Stimulated activated naive CD8-positive, alpha-beta T cell treated with anti-CD3 and anti-CD28 coated beads, Interleukin-15, amount 100 ng/mL, for 72 hours (primary cell): ENCODE data around the gene OXNAD1.
"Not testable (repeated sequence)": the region's sequence is repeated elsewhere in the genome, so short reads cannot be mapped to it uniquely, and the experiment has no call there.

ENCODE experiments used
- ATAC-seq: fragments of 150-1000 bp; cut with Tn5 transposase; 2 replicates; pipeline ENCODE4 v1.10.0; 2021; ENCODE audit warnings: mild to moderate bottlenecking, moderate library complexity
- DNase-seq, 2 donors: peaks; one replicate each; pipeline ENCODE4 v3.0.0; 2021 to 2022
- H3K27ac Mint-ChIP-seq, 2 donors: one replicate each; pipeline ENCODE4 v1.8.0; 2022; ENCODE audit warnings: mild to moderate bottlenecking in 2 of 2, mixed read lengths in 2 of 2, moderate library complexity in 2 of 2
- H3K27me3 Mint-ChIP-seq: one replicate; pipeline ENCODE4 v1.8.0; 2022; ENCODE audit warnings: mixed read lengths
- H3K4me1 Mint-ChIP-seq: one replicate; pipeline ENCODE4 v1.8.0; 2022; ENCODE audit warnings: mild to moderate bottlenecking, mixed read lengths
- H3K4me3 Mint-ChIP-seq, 2 donors: one replicate each; pipeline ENCODE4 v1.8.0; 2022; ENCODE audit warnings: mild to moderate bottlenecking in 2 of 2, mixed read lengths in 2 of 2, moderate library complexity in 1 of 2
- H3K9me3 Mint-ChIP-seq, 2 donors: one replicate each; pipeline ENCODE4 v1.8.0; 2022; ENCODE audit warnings: mixed read lengths in 2 of 2

OXNAD1 gene

DNA sequence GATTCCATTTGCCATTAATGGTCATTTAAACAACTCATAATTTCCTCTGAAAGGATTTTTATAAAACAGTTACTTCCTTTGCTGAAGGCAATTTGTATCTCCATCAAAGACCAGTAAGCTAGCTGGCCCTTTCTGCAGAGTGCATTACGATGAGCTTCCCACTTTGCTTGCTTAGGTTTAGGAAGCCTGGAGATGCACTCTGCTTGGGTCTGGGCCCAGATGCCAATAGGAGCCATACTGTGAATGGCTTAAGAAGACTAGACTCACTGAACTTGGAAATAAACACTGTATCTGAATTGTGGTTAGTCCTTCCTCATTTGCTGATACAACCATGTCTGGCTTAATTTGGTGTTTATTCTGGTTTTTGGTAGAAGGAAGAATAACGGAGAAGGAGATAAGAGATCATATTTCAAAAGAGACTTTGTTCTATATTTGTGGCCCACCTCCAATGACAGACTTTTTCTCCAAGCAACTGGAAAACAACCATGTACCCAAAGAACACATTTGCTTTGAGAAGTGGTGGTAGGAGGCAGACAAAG, 38.1 kb downstream of the OXNAD1 start:
- peaks cover 0 to 5% of the 10 kb centered on the region in 2 donors for H3K9me3 Mint-ChIP-seq
- ATAC-seq (no peak), DNase-seq (no peak)
- H3K4me1 Mint-ChIP-seq, result peaks cover 91% of the 10 kb centered on the region
- H3K4me3 Mint-ChIP-seq, result peak overlapping the region; percentile 73 to 80
- H3K27me3 Mint-ChIP-seq, result no peaks in the 10 kb centered on the region
- peak overlapping the region in 1 of 2 donors; percentile 83 for H3K27ac Mint-ChIP-seq

DNA sequence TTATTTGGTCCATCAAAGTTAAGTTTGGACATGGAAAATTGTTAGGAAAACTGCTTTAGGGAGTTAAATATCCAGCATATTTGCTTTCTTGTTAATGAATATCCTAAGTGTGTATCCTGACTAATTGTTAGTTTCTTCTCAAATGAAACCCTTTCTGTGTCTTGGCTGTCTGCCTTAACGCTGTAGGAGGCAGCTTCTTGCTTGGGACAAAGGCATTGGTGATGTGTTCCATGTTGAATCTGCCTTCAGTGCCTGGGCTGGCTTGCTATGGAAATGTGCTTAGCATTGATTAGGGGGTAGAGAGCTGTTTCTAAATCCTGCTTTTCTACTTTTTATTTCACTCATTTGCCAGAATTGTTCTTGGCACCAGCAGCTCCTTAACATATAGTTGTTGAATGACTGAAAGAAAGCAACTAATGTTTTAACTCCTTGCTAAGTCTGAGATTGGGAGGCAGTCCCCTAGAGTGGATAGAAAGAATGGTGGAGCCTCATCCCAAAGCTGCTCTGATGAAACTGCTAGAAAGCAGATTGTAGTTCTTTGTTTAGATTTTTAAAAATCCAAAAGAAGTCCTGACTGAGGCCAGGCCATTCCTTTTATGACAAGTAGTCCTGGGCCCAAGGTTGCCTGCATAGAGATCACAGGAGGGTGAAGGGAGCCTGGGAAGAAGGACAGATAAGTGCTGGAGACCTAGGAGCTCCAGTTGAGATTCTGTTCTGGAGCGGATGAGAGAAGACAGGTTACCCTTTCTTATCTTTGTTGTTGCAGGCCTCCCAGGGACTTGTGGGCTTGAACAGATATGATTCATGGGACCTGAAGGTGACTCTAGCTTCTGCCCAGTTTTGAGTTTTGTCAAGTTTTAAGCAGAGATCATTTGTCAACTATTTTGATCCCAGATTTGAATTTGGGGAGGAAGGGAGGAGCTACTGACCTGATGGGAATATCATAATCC, 39.3 kb downstream of the OXNAD1 start:
- Mint-ChIP-seq H3K27me3 (no peaks in the 10 kb centered on the region), H3K27ac (peak overlapping the region; percentile 90 to 93), H3K9me3 (peaks cover 0 to 5% of the 10 kb centered on the region in 2 donors), H3K4me3 (peak overlapping the region; percentile 63 to 80), H3K4me1 (peaks cover 91% of the 10 kb centered on the region)
- ATAC-seq (peak; percentile 49), DNase-seq (no peak)

DNA sequence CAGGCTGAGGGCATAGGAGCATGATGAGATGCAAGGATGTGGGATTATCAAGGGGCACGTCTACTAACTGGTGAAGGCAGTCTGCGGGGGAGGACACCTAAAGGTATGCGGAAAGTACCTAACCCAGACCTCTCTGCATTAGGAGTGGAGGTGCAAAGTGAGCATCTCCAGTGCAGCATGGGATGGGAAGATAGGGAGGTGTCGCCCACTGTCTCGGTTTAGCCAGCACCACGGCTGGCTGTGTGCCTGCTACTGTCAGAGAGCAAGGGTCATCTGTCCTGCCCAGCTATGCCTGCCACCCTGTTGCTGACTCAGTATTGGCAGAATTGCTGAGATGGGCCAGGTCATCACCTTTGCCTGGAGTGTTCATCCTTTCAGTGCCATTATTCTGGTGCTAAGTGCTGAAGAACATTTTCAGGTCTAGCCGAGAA, 40.1 kb downstream of the OXNAD1 start:
- ATAC-seq (peak; percentile 73), DNase-seq (peak; percentile 49 to 76)
- Mint-ChIP-seq H3K27me3 (no peaks in the 10 kb centered on the region), H3K9me3 (peaks cover 0 to 5% of the 10 kb centered on the region in 2 donors), H3K4me3 (peak overlapping the region; percentile 63 to 80), H3K27ac (peak overlapping the region; percentile 90 to 93), H3K4me1 (peaks cover 90% of the 10 kb centered on the region)

DNA sequence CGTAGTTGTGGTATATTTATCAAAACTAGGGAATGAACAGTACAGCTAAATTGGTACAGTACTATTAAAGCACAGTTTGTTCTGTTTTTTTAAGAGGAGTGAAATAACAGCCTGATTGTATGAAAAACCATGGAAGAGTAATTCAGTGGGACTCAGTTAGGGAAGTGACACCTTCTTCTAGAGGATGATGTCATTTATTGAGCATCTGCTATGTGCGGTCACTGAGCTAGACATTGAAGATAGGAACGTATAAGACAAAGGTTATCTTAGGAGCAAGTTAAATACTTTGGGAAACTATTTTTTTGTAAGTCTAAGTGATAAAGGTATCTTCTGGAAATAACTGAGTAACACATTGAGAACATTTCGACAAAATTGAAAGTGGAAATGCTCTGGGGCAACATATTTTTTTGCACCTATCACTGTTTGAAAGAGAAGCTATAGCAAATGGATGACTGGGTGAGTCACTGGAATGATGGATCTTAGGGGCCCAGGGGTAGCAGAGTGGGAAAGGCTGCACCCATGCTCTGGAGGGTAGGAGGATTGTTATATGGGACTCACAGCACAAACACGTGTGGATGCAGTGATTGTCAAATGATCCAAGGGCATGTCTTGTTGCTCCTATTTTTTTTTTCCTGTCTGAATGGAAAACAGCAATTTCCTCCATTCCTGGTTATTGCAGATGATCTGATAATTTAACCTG, 43.0 kb downstream of the OXNAD1 start:
- Mint-ChIP-seq H3K27ac (peak overlapping the region; percentile 79 to 90), H3K27me3 (no peaks in the 10 kb centered on the region), H3K4me1 (peaks cover 91% of the 10 kb centered on the region), H3K9me3 (peaks cover 0 to 5% of the 10 kb centered on the region in 2 donors), H3K4me3 (peak overlapping the region; percentile 62 to 73)
- no peak for ATAC-seq
- DNase-seq, result no peak

DNA sequence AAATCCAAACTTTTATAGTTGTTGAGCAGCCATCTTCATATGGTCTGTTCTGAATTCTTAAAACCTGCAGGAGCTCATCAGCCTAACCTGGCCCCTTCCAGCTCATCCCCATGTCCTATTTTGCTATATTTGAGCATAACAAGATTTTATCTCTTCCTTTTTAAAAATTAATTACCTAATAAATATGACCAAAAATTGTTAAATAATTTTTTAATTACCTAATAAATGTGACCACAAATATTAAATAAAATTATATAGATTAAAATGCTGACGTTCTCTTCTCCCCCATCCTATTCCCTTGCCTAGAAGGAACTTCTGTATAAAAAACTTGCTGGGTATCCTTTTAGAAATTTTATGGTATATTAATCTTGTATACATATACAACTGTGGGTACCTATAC, 43.7 kb downstream of the OXNAD1 start:
- H3K4me3 Mint-ChIP-seq, result peak overlapping the region in 1 of 2 donors; percentile 62

DNA sequence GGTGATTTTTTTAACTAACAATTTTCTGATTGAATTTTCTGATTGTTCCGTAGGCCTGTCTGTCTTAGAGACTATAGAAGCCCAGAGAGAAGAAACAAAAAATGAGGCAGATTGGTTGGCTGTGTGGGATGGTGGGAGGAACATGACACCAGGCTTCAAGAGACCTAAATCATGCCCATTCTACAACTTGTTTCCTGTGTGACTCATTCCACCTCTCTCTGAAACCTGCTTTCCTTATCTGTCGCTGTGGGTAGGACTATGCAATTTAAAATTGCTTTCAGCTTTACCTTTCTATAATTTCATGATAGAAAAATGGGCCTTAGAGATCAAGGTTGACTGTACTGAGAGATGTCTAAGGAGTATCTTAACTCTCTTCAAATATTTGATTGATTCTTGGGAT, 44.5 kb downstream of the OXNAD1 start:
- H3K27me3 Mint-ChIP-seq, result no peaks in the 10 kb centered on the region
- peak; percentile 84 for ATAC-seq
- H3K4me1 Mint-ChIP-seq, result peaks cover 95% of the 10 kb centered on the region
- DNase-seq, result peak; percentile 55 to 65
- H3K4me3 Mint-ChIP-seq, result peak overlapping the region; percentile 58 to 65
- H3K27ac Mint-ChIP-seq, result peak overlapping the region; percentile 28 to 77
- H3K9me3 Mint-ChIP-seq, result peaks cover 0 to 5% of the 10 kb centered on the region in 2 donors

More for the DNA sequence above, 43.7 kb downstream of the OXNAD1 start:
- Mint-ChIP-seq H3K9me3 (peaks cover 0 to 5% of the 10 kb centered on the region in 2 donors), H3K4me1 (peaks cover 92% of the 10 kb centered on the region), H3K27me3 (no peaks in the 10 kb centered on the region), H3K27ac (peak overlapping the region in 1 of 2 donors; percentile 55)
- ATAC-seq (no peak), DNase-seq (no peak)

DNA sequence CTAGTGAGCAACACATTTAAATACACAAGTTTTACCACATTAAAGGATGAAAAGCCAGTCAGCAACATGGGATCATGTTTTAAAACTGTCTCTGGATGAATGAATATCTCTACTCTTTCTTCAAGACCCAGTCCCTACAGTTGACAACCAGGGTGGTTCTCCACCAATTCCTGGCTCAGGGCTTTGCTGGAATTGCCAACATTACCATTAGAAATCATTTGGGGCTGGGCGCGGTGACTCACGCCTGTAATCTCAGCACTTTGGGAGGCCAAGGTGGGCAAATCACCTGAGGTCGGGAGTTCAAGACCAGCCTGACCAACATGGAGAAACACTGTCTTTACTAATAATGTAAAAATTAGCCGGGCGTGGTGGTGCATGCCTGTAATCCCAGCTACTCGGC, 45.5 kb downstream of the OXNAD1 start:
- peak overlapping the region; percentile 58 to 65 for H3K4me3 Mint-ChIP-seq
- peak overlapping the region; percentile 28 to 77 for H3K27ac Mint-ChIP-seq
- H3K4me1 Mint-ChIP-seq, result peaks cover 95% of the 10 kb centered on the region
- H3K9me3 Mint-ChIP-seq, DNase-seq, ATAC-seq, H3K27me3 Mint-ChIP-seq: not testable (repeated sequence)

DNA sequence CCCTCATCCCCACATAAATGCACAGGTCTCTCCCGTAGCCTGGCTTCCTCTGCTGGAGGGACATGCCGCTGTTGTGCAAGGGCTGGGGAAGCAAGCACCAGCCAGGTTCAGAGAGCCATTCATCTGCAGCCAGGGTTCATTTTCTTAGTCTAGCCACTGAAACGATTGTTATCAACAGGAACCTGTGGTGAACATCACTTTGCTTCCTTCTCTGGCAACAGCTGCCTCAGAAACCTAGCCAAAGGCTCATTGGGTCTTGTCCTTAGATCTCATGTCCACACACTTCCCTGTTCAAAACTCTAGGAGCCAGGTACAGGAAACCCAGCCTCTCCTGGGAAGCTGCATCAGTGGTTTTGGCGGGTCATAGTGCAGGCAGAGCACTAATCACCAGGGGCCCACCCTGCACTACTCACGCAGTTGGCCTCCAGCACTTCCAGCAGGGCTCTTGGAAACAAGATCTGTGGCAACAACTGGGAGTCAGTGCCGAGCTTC, 47.0 kb downstream of the OXNAD1 start:
- Mint-ChIP-seq H3K4me1 (peaks cover 95% of the 10 kb centered on the region), H3K4me3 (peak overlapping the region; percentile 60 to 73), H3K9me3 (peaks cover 0 to 5% of the 10 kb centered on the region in 2 donors), H3K27ac (peak overlapping the region; percentile 17 to 89), H3K27me3 (no peaks in the 10 kb centered on the region)
- DNase-seq (peak; percentile 55 to 57), ATAC-seq (peak; percentile 64)

DNA sequence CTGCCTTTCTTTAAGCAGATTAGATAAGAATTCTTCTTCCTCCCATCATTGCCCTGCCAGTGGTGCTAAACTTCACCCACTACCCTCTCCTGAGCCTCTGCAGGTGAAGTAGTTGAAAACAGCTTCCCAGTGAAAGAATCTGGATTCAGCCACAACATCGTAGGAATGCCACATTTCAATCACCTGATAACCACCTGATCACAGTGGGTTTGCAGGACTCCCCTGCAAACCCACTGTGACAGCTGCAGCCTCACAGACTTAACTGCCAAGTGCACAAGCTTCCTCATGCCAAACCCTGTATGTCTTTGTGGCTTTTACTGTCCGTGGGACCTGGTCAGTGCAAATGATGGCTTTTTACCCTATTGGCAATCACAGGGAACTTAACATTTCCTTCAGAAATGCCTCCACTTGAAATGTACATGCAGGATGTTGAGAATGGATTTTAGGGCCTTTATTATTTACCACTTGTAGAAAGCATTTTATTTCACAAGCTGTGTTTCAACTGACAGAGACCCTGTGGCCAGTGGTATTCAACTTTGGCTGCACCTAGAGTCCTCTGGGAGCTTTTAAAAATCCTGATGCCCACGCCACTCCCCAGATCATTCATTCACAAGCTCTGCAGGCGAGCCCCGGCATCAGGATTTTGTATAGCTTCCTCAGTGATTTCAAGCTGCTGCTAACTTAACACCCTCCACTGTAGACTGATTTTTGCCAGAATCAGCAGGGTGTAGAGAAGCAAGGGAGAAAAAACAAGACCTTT, 49.1 kb downstream of the OXNAD1 start:
- Mint-ChIP-seq H3K9me3 (no peaks in the 10 kb centered on the region), H3K27me3 (no peaks in the 10 kb centered on the region), H3K4me3 (peak overlapping the region in 1 of 2 donors; percentile 29), H3K27ac (peak overlapping the region; percentile 46 to 93), H3K4me1 (peaks cover 95% of the 10 kb centered on the region)
- ATAC-seq (no peak), DNase-seq (no peak)

DNA sequence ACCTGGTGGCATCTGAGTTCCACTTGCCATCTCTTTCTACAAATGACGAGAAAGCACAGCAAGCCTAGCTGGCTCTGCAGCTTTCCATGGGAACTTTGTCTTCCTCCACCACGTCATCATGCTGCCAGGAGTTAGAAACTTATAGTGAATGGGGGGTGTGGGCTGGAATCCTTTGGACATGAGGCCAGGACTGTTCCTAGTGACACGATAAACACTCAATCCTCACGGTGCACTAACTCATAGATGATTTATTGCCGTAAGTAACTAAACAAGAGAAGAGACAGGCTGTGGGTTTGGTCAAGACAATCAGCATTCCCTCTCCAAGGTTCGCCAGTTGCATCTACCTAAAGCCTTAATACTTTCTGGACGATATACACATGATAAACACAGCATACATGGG, 50.6 kb downstream of the OXNAD1 start:
- H3K4me1 Mint-ChIP-seq, result peaks cover 96% of the 10 kb centered on the region
- no peak for ATAC-seq
- no peak for DNase-seq
- H3K9me3 Mint-ChIP-seq, result no peaks in the 10 kb centered on the region
- H3K4me3 Mint-ChIP-seq, result peak overlapping the region; percentile 34 to 45
- H3K27me3 Mint-ChIP-seq, result no peaks in the 10 kb centered on the region
- H3K27ac Mint-ChIP-seq, result peak overlapping the region; percentile 61 to 69

DNA sequence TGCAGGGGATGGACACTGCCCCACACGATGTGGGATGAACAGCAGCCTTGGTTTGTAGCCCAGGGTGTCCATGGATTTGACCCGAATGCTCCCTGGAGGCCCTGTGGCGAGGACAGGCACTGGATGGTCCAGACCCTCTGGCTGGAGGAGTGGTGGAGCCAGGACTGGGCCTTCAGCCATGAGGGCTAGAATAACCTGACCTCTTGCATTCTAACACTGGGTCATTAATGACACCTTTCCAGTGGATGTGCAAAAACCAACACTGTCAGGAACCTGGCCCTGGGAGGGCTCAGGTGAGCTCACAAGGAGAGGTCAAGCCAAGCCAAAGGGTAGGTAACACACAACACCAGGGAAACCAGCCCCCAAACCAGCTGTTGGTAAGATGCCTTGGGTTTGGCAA, 51.4 kb downstream of the OXNAD1 start:
- H3K4me1 Mint-ChIP-seq, result peaks cover 100% of the 10 kb centered on the region
- H3K4me3 Mint-ChIP-seq, result peak overlapping the region in 1 of 2 donors; percentile 45
- no peaks in the 10 kb centered on the region for H3K9me3 Mint-ChIP-seq
- no peaks in the 10 kb centered on the region for H3K27me3 Mint-ChIP-seq
- ATAC-seq (no peak), DNase-seq (peak in 1 of 2 donors; percentile 11)
- H3K27ac Mint-ChIP-seq, result peak overlapping the region in 1 of 2 donors; percentile 69

DNA sequence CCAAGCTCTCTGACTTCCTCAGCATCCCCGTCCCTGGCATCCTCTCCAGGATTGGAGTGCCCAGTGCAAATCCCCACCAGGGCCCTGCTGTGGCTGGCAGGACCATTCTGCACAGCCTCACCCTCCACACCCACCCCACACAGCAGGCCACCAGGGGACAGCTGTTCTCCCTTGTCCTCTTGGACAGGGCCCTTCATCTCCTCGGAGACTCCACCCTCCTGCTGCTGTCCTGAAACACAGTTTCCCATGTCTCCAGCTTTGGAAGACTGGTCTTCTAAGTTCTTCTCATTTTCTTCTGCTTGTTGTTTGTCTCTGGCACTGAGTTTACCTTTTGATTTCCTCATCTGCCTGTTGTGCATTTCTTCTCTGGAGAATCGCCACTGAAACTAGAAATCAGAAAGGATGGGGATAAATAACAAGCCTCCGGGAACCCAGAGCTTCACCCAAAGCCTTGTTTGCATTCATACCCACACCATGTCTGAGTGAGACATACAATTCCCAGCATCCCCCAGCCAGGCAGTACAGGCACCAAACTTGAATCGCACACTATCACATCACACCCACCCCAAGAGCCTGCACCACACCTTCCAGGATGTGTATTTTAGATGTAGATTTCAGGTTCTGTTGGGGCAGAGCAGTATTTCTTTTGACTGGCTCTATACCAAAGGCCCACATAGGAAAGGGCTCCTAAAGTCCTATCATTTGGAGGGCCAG, 52.0 kb downstream of the OXNAD1 start:
- H3K27me3 Mint-ChIP-seq, result no peaks in the 10 kb centered on the region
- no peaks in the 10 kb centered on the region for H3K9me3 Mint-ChIP-seq
- peak overlapping the region; percentile 69 to 84 for H3K27ac Mint-ChIP-seq
- peak overlapping the region; percentile 2 to 50 for H3K4me3 Mint-ChIP-seq
- ATAC-seq (peak; percentile 4), DNase-seq (peak in 1 of 2 donors; percentile 10)
- H3K4me1 Mint-ChIP-seq, result peaks cover 100% of the 10 kb centered on the region

DNA sequence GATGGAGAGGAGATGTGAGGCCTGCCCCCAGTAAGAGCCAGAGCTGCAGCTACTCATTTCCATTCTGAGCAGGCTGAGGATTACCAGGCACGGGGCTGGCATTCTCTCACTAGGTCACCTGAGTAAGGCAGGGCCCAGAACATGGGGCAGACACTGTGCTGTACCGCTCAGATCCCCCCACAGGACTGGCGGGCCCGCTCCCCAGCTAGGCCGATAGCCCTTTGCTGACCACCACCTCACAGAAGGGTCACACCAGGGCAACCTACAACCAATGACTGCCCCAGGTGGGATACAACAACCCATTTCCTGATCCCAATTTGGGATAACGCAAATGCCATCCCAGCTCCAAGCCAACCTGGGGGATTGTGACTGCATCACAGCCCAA, 52.5 kb downstream of the OXNAD1 start:
- Mint-ChIP-seq H3K4me3 (peak overlapping the region in 1 of 2 donors; percentile 54), H3K27me3 (no peaks in the 10 kb centered on the region), H3K9me3 (no peaks in the 10 kb centered on the region), H3K27ac (peak overlapping the region; percentile 54 to 99), H3K4me1 (peaks cover 100% of the 10 kb centered on the region)
- ATAC-seq, result peak; percentile 26
- no peak for DNase-seq

DNA sequence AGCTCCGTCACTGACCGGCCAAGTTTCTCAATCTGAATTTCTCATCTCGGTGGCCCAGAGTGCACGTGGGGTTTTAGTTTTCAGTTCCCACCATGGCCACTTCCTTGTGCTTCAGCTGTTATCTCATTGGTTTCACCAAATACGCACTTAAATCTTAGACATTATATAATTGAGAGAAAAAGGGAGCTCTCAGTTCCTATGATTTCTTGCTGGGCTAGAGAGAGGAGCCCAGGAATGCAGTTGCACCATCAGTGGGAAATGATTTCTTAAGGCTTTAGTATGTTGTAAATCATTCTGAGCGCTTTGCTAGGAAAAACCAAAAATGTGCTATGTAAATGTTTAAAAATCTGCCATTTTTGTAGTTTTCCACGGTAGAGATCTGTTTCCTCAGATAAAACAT, 53.2 kb downstream of the OXNAD1 start:
- Mint-ChIP-seq H3K4me1 (peaks cover 97% of the 10 kb centered on the region), H3K27ac (peak overlapping the region; percentile 54 to 99), H3K4me3 (peak overlapping the region; percentile 54 to 60), H3K27me3 (no peaks in the 10 kb centered on the region), H3K9me3 (no peaks in the 10 kb centered on the region)
- no peak for DNase-seq
- no peak for ATAC-seq
